Activated B cell treated with CpG ODN at 0.5 μM for 24 hours (primary cell): ENCODE measurements around the gene ECM1. TPM values are rescaled to one million over a fixed set of nuclear protein-coding genes. Genes with fewer than 3 reads are reported as not detected.

Experiments used
- ATAC-seq: fragments of 200-7000 bp; cut with Tn5 transposase; one replicate; pipeline ENCODE4 v1.10.0; 2021; ENCODE audit warnings: low read depth, mild to moderate bottlenecking, moderate library complexity
- CTCF ChIA-PET: fragments of 350-600 bp; sonication (Branson Sonifier 250); formaldehyde crosslinking; loops from one replicate; lab custom pipeline; 2021; ENCODE audit warnings: antibody characterized with exemption; lab: Charles Lee
- POLR2A ChIA-PET: fragments of 350-600 bp; sonication (Branson Sonifier 250); formaldehyde crosslinking; loops from one replicate; lab custom pipeline; 2021; ENCODE audit warnings: antibody characterized with exemption; lab: Charles Lee
- DNase-seq: peaks from one replicate; pipeline ENCODE4 v3.0.0; 2022
- H3K27ac Mint-ChIP-seq: one replicate; pipeline ENCODE4 v1.8.0; 2020; ENCODE audit warnings: mixed read lengths
- H3K27me3 Mint-ChIP-seq: one replicate; pipeline ENCODE4 v1.8.0; 2021; ENCODE audit warnings: mixed read lengths
- H3K36me3 Mint-ChIP-seq: one replicate; pipeline ENCODE4 v1.8.0; 2021; ENCODE audit warnings: low read depth, mixed read lengths
- H3K4me1 Mint-ChIP-seq: one replicate; pipeline ENCODE4 v1.8.0; 2021; ENCODE audit warnings: mixed read lengths
- H3K4me3 Mint-ChIP-seq: one replicate; pipeline ENCODE4 v1.8.0; 2020; ENCODE audit warnings: mild to moderate bottlenecking, mixed read lengths
- H3K9me3 Mint-ChIP-seq: one replicate; pipeline ENCODE4 v1.8.0; 2020; ENCODE audit warnings: mixed read lengths
- intact Hi-C: fragments of 100-400 bp; cut with micrococcal nuclease; formaldehyde crosslinking; loops from one replicate; pipeline ENCODE4 v1.15.1; 2024
- total RNA-seq: library from RNA; stranded (reverse); gene quantifications from 2 replicates; pipeline ENCODE4 v1.2.3, GENCODE V29; 2022
- TF ChIP-seq, protein P1 (sequence below): fragments of 200-600 bp; IDR thresholded peaks from one replicate; pipeline ENCODE4 v1.8.0; 2022; ENCODE audit warnings: antibody characterized with exemption, mild to moderate bottlenecking

The ECM1 gene
- total RNA-seq, 1 donor from 2014 or later: 2.1 TPM

DNA sequence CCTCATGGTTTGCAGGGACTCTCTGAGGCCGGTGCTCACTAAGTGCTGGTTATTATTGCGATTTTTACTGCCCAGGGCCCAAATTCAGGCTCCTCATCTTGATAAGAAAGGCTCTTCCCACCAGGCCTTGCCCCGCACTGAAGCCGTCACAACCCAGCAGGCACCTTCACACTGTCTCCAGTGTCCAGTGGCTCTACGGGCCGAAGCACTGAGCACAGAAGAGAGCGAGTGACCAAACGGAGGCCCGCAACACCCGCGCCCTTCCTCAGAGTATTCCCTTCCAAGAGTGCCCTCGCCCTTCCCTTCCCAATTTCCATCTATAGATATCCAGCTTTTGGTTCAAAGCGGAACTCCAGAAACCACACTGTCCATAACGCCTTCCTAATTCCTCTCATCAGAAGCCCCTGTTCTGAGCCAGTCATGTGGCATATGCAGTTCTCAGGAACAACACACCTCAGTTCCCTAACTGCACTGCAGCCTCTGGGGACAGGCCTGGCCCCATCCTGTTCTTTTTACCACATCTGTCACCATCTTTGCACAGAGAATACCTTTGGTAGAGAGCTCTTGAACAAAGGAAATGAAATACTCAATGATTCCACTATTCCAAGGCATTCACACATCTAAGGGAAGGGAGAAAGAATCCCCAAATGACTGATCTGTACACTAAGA is 22.7 kb downstream of the ECM1 start:
- POLR2A ChIA-PET: no interaction called here
- CTCF ChIA-PET: interaction anchor here (0.8 to 2.1 kb wide), 3 partner anchors 62 to 92 kb away, joined by 3 to 12 read pairs (median 3); no protein-coding TSS in a partner anchor
- no peaks in the 10 kb centered on the region for H3K36me3 Mint-ChIP-seq
- H3K4me1 Mint-ChIP-seq: no peaks in the 10 kb centered on the region
- no peaks in the 10 kb centered on the region for H3K9me3 Mint-ChIP-seq
- no peak for ATAC-seq
- no peak overlapping the region for H3K27ac Mint-ChIP-seq
- no peak overlapping the region for H3K4me3 Mint-ChIP-seq
- H3K27me3 Mint-ChIP-seq: no peaks in the 10 kb centered on the region
- TF ChIP-seq, protein P1, sequence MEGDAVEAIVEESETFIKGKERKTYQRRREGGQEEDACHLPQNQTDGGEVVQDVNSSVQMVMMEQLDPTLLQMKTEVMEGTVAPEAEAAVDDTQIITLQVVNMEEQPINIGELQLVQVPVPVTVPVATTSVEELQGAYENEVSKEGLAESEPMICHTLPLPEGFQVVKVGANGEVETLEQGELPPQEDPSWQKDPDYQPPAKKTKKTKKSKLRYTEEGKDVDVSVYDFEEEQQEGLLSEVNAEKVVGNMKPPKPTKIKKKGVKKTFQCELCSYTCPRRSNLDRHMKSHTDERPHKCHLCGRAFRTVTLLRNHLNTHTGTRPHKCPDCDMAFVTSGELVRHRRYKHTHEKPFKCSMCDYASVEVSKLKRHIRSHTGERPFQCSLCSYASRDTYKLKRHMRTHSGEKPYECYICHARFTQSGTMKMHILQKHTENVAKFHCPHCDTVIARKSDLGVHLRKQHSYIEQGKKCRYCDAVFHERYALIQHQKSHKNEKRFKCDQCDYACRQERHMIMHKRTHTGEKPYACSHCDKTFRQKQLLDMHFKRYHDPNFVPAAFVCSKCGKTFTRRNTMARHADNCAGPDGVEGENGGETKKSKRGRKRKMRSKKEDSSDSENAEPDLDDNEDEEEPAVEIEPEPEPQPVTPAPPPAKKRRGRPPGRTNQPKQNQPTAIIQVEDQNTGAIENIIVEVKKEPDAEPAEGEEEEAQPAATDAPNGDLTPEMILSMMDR: no peak
- no peak for DNase-seq
- intact Hi-C loops: no loop called here

DNA sequence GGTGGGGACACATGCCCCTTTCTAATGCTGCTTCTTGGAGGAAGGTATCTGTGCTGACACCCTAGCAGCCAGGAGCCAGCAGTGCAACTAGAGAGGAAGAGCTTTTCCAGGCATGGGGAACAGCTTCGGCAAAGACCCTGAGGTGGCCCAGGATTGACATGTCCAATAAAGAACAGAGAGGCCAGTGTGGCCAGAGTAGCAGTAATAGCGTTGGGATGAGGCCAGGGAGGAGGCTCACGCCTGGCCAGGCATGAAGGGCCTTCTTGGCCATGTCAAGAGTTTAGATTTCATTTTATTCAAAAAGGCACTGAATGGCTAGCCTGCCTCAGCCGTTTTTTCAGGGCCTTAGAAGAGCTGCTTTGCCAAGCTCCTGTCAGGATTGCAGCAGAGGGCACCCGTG is 25.0 kb downstream of the ECM1 start:
- Mint-ChIP-seq H3K36me3 (no peaks in the 10 kb centered on the region), H3K9me3 (no peaks in the 10 kb centered on the region), H3K4me3 (no peak overlapping the region), H3K4me1 (no peaks in the 10 kb centered on the region), H3K27ac (no peak overlapping the region), H3K27me3 (no peaks in the 10 kb centered on the region)
- ATAC-seq (no peak), DNase-seq (no peak)
- ChIA-PET CTCF (interaction anchor here (1.5 to 2.1 kb wide), 3 partner anchors 16 to 70 kb away, joined by 4 to 12 read pairs (median 8); no protein-coding TSS in a partner anchor), POLR2A (interaction anchor here (0.6 to 0.7 kb wide), 2 partner anchors 224 to 297 kb away, joined by 4 read pairs; partner anchors contain the start of gene ANP32E)
- intact Hi-C loops: loop anchor here (1.0 kb wide), 2 partner anchors 18 to 69 kb away; partner anchors contain the start of gene FALEC
- TF ChIP-seq, protein P1: no peak

- ChIA-PET POLR2A (no interaction called here), CTCF (no interaction called here)
- DNase-seq: no peak
- H3K27me3 Mint-ChIP-seq: no peaks in the 10 kb centered on the region
- no peak overlapping the region for H3K4me3 Mint-ChIP-seq
- no peak overlapping the region for H3K27ac Mint-ChIP-seq
- ATAC-seq: no peak
- TF ChIP-seq, protein P1: no peak
- H3K9me3 Mint-ChIP-seq: no peaks in the 10 kb centered on the region
- no peaks in the 10 kb centered on the region for H3K4me1 Mint-ChIP-seq
- intact Hi-C loops: no loop called here
- no peaks in the 10 kb centered on the region for H3K36me3 Mint-ChIP-seq
Observed at GRCh38 chr1:150534002-150534401, 26.1 kb downstream of the ECM1 start.

DNA sequence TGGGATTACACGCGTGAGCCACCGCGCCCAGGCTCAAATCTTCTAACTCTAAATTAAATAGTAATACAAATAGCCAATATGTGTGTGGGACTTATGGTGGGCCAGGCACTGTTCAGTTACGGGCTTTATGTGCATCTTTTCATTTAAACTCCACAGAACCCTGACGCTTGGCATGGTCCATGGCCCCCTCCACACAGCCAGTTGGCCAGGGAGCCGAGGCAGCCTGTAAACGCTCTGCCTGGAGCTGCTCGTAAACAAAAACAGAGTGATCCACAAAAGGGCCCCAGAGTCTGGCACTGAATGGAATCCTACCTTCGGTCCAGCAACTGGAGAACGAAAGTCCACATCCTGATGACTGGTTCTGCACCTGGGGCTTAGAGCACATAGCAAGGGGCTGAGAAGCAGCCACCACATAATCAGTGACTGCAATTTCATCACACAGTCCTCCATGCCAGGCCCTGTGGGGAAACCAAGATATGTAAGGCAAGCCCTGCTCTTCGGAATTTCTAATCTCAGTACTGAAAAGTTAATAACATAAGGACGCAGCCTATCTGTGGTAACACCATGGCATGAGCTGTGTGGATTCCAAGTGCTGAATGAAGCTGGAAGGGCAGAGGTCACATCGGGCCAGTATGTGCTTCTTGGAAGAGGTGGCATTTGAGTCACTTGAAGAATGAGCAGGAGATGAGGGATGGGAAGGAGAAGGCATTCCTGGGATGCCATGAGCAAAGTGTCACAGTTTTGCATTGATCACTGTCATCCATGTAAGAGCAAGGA is 27.8 kb downstream of the ECM1 start:
- Mint-ChIP-seq H3K9me3 (no peaks in the 10 kb centered on the region), H3K27ac (no peak overlapping the region), H3K36me3 (no peaks in the 10 kb centered on the region), H3K4me1 (no peaks in the 10 kb centered on the region), H3K4me3 (no peak overlapping the region), H3K27me3 (no peaks in the 10 kb centered on the region)
- ChIA-PET CTCF (no interaction called here), POLR2A (no interaction called here)
- TF ChIP-seq, protein P1: no peak
- ATAC-seq (no peak), DNase-seq (no peak)
- intact Hi-C loops: no loop called here
